Suprapubic skin (tissue), 4 donors: ENCODE results near the gene ZNF839. TPM values are rescaled to one million over a fixed set of nuclear protein-coding genes. Genes with fewer than 3 reads are reported as not detected.

Experiments used
- DNase-seq, 2 donors: peaks; one replicate each; pipeline ENCODE4 v3.0.0-alpha.2; 2019; ENCODE audit warnings: low spot score in 2 of 2
- H3K27ac ChIP-seq: fragments of 200-600 bp; sonication (generic); one replicate; pipeline ENCODE4 v1.5.1; 2019
- H3K27me3 ChIP-seq: fragments of 200-600 bp; sonication (generic); one replicate; pipeline ENCODE4 v1.5.1; 2019
- H3K36me3 ChIP-seq: fragments of 200-600 bp; sonication (generic); one replicate; pipeline ENCODE4 v1.5.1; 2019
- H3K4me1 ChIP-seq: fragments of 200-600 bp; sonication (generic); one replicate; pipeline ENCODE4 v1.5.1; 2019
- H3K4me3 ChIP-seq: fragments of 200-600 bp; sonication (generic); one replicate; pipeline ENCODE4 v1.5.1; 2019; ENCODE audit warnings: mild to moderate bottlenecking
- H3K9me3 ChIP-seq: fragments of 200-600 bp; sonication (generic); one replicate; pipeline ENCODE4 v1.5.1; 2019
- CTCF ChIP-seq, 2 donors: fragments of 200-600 bp in 1 of 2; fragments of 450-650 bp in 1 of 2; sonication (generic) in 1 of 2; IDR thresholded peaks; one replicate each; pipeline ENCODE4 v1.5.1; 2016 to 2019; ENCODE audit warnings: antibody characterized with exemption in 2 of 2, mild to moderate bottlenecking in 1 of 2, moderate library complexity in 1 of 2
- EP300 ChIP-seq: sonication (generic); formaldehyde crosslinking; IDR thresholded peaks from one replicate; pipeline ENCODE4 v1.6.1; 2017; ENCODE audit warnings: antibody characterized with exemption
- POLR2A ChIP-seq, 2 donors: fragments of 450-650 bp; IDR thresholded peaks; one replicate each; pipeline ENCODE4 v1.6.1; 2017; ENCODE audit warnings: antibody characterized with exemption in 2 of 2, mild to moderate bottlenecking in 2 of 2, moderate library complexity in 2 of 2
- POLR2AphosphoS5 ChIP-seq, 3 donors: sonication (generic); formaldehyde crosslinking; IDR thresholded peaks; one replicate each; pipeline ENCODE4 v1.6.1; 2017; ENCODE audit warnings: antibody characterized with exemption in 3 of 3
- WGBS: methylation state at CpG from one replicate; pipeline ENCODE4 v1.1.5; 2018; 5-methylcytosine and 5-hydroxymethylcytosine counted together
- total RNA-seq, 4 donors: library from RNA; depleted of rRNA; stranded (reverse); fragments of >200 nt; gene quantifications; one replicate each; pipeline ENCODE4 v1.1.0, GENCODE V29; 2016

ZNF839 gene
- total RNA-seq, 4 donors from 2014 or later, result 9.2 to 41.0 (median 17.7) TPM

GRCh38 chr14:102279282-102279681, 40.3 kb upstream of the ZNF839 start:
- Histone ChIP-seq H3K4me3 (no peak overlapping the region), H3K27ac (no peak overlapping the region), H3K4me1 (no peaks in the 10 kb centered on the region), H3K36me3 (peaks cover 15% of the 10 kb centered on the region), H3K27me3 (no peaks in the 10 kb centered on the region), H3K9me3 (no peaks in the 10 kb centered on the region)
- 90% methylated on average over 3 of the region's 3 CpGs for WGBS
- DNase-seq, result no peak
- TF ChIP-seq CTCF (IDR thresholded peaks at IDR 0.05) (no peak), POLR2AphosphoS5 (IDR thresholded peaks at IDR 0.05) (no peak), POLR2A (IDR thresholded peaks at IDR 0.05) (no peak), EP300 (no peak)

- no peaks in the 10 kb centered on the region for H3K4me1 ChIP-seq
- WGBS, result 70% methylated on average over 8 of the region's 8 CpGs
- H3K36me3 ChIP-seq, result peaks cover 15% of the 10 kb centered on the region
- no peak overlapping the region for H3K27ac ChIP-seq
- TF ChIP-seq CTCF (IDR thresholded peaks at IDR 0.05), result no peak
- no peak for TF ChIP-seq POLR2A (IDR thresholded peaks at IDR 0.05)
- TF ChIP-seq POLR2AphosphoS5 (IDR thresholded peaks at IDR 0.05), result no peak
- TF ChIP-seq EP300, result no peak
- no peak overlapping the region for H3K4me3 ChIP-seq
- no peak for DNase-seq
- no peaks in the 10 kb centered on the region for H3K27me3 ChIP-seq
- no peaks in the 10 kb centered on the region for H3K9me3 ChIP-seq
Measured at GRCh38 chr14:102279688-102280348, 39.7 kb upstream of the ZNF839 start.

DNA sequence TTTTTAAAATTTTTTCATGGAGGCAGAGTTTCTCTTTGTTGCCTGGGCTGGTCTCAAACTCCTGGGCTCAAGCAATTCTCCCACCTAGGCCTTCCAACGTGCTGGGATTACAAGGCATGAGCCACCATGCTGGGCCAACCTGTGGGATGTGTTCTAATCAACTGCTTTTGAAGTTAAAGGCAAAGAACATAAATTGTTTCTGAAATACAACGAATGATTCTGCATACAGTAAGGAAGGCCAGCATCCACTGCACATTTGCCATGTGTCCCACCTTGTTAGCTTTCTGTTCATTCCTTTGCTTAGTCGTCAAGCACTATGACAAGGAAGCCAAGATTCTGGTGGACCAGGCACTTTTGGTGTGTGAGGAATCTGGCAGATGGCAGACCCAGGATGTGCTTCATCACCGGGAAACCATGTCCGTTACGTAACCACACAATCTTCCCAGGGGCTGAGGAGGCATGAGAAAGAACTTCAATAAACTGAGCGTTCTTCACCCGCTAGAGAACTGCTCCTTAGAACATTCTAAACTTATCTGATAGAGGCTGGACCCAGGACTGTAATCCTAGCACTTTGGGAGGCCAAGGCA, 39.1 kb upstream of the ZNF839 start:
- no peak for DNase-seq
- no peaks in the 10 kb centered on the region for H3K27me3 ChIP-seq
- H3K9me3 ChIP-seq, result no peaks in the 10 kb centered on the region
- 91% methylated on average over 8 of the region's 8 CpGs for WGBS
- no peaks in the 10 kb centered on the region for H3K4me1 ChIP-seq
- no peak overlapping the region for H3K4me3 ChIP-seq
- no peak for TF ChIP-seq EP300
- TF ChIP-seq POLR2AphosphoS5 (IDR thresholded peaks at IDR 0.05), result no peak
- no peak for TF ChIP-seq CTCF (IDR thresholded peaks at IDR 0.05)
- no peak for TF ChIP-seq POLR2A (IDR thresholded peaks at IDR 0.05)
- no peak overlapping the region for H3K27ac ChIP-seq
- H3K36me3 ChIP-seq, result peaks cover 15% of the 10 kb centered on the region

GRCh38 chr14:102282751-102283465, 36.6 kb upstream of the ZNF839 start:
- no peaks in the 10 kb centered on the region for H3K4me1 ChIP-seq
- no peak for TF ChIP-seq EP300
- TF ChIP-seq POLR2AphosphoS5 (IDR thresholded peaks at IDR 0.05), result no peak
- TF ChIP-seq CTCF (IDR thresholded peaks at IDR 0.05), result no peak
- no peak for TF ChIP-seq POLR2A (IDR thresholded peaks at IDR 0.05)
- no peak overlapping the region for H3K4me3 ChIP-seq
- no peaks in the 10 kb centered on the region for H3K9me3 ChIP-seq
- H3K36me3 ChIP-seq, result peaks cover 15% of the 10 kb centered on the region
- WGBS, result 80% methylated on average over 9 of the region's 9 CpGs
- H3K27me3 ChIP-seq, result no peaks in the 10 kb centered on the region
- no peak overlapping the region for H3K27ac ChIP-seq
- no peak for DNase-seq

DNA sequence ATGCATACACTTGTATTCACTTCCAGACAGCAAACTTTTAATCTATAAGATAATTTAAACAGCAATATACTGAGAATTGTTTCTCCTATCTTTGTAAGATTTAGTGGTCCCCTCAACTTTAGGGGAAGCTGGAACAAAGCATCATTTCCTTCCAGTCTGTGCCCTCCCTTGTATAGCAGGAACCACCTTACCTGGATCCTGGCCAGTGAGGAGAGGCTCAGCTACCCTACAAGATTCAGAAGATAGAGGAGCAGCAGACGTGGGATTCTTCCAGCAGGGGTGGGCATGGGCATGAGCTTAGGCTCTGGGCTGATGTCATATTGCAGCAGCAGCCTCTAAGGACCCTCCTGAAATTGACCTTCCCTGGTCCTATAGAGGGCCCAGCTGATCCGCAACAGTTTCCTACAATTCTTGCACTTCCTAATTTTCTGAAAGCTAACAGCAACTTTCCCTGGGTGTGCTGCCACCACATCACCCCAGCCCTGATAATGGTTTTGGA, 35.9 kb upstream of the ZNF839 start:
- 50% methylated on average over 2 of the region's 2 CpGs for WGBS
- no peak overlapping the region for H3K4me3 ChIP-seq
- TF ChIP-seq EP300 (no peak), POLR2AphosphoS5 (IDR thresholded peaks at IDR 0.05) (no peak), CTCF (IDR thresholded peaks at IDR 0.05) (no peak), POLR2A (IDR thresholded peaks at IDR 0.05) (no peak)
- no peaks in the 10 kb centered on the region for H3K9me3 ChIP-seq
- no peaks in the 10 kb centered on the region for H3K4me1 ChIP-seq
- no peaks in the 10 kb centered on the region for H3K27me3 ChIP-seq
- DNase-seq, result no peak
- H3K27ac ChIP-seq, result no peak overlapping the region
- peaks cover 15% of the 10 kb centered on the region for H3K36me3 ChIP-seq
